Frontal cortex (tissue), 4 donors: ENCODE data around the gene CLCN6. TPM values are rescaled to one million over a fixed set of nuclear protein-coding genes. Genes with fewer than 3 reads are reported as not detected.

Source experiments
- DNase-seq, 2 donors: peaks; one replicate each; pipeline ENCODE4 v3.0.0; 2012; ENCODE audit warnings: low spot score in 2 of 2
- FAIRE-seq: peaks from 2 replicates; lab custom pipeline; 2012; peaks lifted over from hg19 to GRCh38; lab: Jason Lieb, UNC
- total RNA-seq: library from RNA; depleted of rRNA; stranded (reverse); fragments of >200 nt; gene quantifications from one replicate; pipeline ENCODE4 v1.2.3, GENCODE V29; 2014
- donor health status: control.
- donor health status: control.
- donor health status: control.

Gene CLCN6
- total RNA-seq, 1 donor from 2014 or later = 14.7 TPM

GRCh38 chr1:11817192-11817591 lies 11.2 kb downstream of the CLCN6 start:
- DNase-seq = no peak
- no peak for FAIRE-seq

- DNase-seq (no peak), FAIRE-seq (no peak)
Observed at GRCh38 chr1:11822091-11822490, 16.1 kb downstream of the CLCN6 start.

- DNase-seq = no peak
Observed at GRCh38 chr1:11823366-11824137, 17.6 kb downstream of the CLCN6 start.

GRCh38 chr1:11825131-11825530 lies 19.1 kb downstream of the CLCN6 start:
- FAIRE-seq (no peak), DNase-seq (no peak)

More at GRCh38 chr1:11823366-11824137, 17.6 kb downstream of the CLCN6 start:
- no peak for FAIRE-seq

GRCh38 chr1:11826946-11827345 lies 21.0 kb downstream of the CLCN6 start:
- no peak for FAIRE-seq
- DNase-seq = no peak

GRCh38 chr1:11828511-11828910 lies 22.5 kb downstream of the CLCN6 start:
- FAIRE-seq (no peak), DNase-seq (no peak)

GRCh38 chr1:11831945-11832725 lies 26.1 kb downstream of the CLCN6 start:
- FAIRE-seq (no peak), DNase-seq (no peak)

- DNase-seq (no peak), FAIRE-seq (no peak)
Observed at GRCh38 chr1:11833497-11833896, 27.5 kb downstream of the CLCN6 start.

GRCh38 chr1:11833900-11834299 lies 27.9 kb downstream of the CLCN6 start:
- no peak for FAIRE-seq

GRCh38 chr1:11835441-11836225 lies 29.6 kb downstream of the CLCN6 start:
- no peak for DNase-seq
- no peak for FAIRE-seq

More at GRCh38 chr1:11833900-11834299, 27.9 kb downstream of the CLCN6 start:
- DNase-seq = no peak

- DNase-seq (no peak), FAIRE-seq (no peak)
Observed at GRCh38 chr1:11836955-11837766, 31.2 kb downstream of the CLCN6 start.

- DNase-seq (no peak), FAIRE-seq (no peak)
Observed at GRCh38 chr1:11837767-11838348, 31.9 kb downstream of the CLCN6 start.

- DNase-seq (peak; percentile 76 to 92), FAIRE-seq (no peak)
Observed at GRCh38 chr1:11838349-11839272, 32.6 kb downstream of the CLCN6 start.

GRCh38 chr1:11839727-11840705 lies 34.0 kb downstream of the CLCN6 start:
- FAIRE-seq = no peak
- no peak for DNase-seq

- DNase-seq (peak in 1 of 2 donors; percentile 46), FAIRE-seq (no peak)
Observed at GRCh38 chr1:11841245-11842153, 35.5 kb downstream of the CLCN6 start.
